ENCODE measurements around the gene ATP8B2.

GRCh38 chr1:154326546-154327465, 1.5 kb downstream of the ATP8B2 start:
- TF ChIP-seq, protein P1, sequence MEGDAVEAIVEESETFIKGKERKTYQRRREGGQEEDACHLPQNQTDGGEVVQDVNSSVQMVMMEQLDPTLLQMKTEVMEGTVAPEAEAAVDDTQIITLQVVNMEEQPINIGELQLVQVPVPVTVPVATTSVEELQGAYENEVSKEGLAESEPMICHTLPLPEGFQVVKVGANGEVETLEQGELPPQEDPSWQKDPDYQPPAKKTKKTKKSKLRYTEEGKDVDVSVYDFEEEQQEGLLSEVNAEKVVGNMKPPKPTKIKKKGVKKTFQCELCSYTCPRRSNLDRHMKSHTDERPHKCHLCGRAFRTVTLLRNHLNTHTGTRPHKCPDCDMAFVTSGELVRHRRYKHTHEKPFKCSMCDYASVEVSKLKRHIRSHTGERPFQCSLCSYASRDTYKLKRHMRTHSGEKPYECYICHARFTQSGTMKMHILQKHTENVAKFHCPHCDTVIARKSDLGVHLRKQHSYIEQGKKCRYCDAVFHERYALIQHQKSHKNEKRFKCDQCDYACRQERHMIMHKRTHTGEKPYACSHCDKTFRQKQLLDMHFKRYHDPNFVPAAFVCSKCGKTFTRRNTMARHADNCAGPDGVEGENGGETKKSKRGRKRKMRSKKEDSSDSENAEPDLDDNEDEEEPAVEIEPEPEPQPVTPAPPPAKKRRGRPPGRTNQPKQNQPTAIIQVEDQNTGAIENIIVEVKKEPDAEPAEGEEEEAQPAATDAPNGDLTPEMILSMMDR (IDR thresholded peaks at IDR 0.05; ENCODE audit: borderline replicate concordance, extremely low read depth, low read length, poor library complexity, severe bottlenecking): no peak
- TF ChIP-seq EZH2 (IDR thresholded peaks at IDR 0.05; ENCODE audit: borderline replicate concordance, low read depth, low read length, severe bottlenecking): no peak

All from DND-41 (cell line).